GM12878 (cell line): Measurements from ENCODE around the gene MARK4.

Experiments
- ATF3 ChIP-seq: IDR thresholded peaks from 2 replicates; pipeline ENCODE4 v1.6.1; 2011; ENCODE audit warnings: low read depth, mild to moderate bottlenecking, low read length, moderate library complexity, borderline replicate concordance; ENCODE audit errors: extremely low read depth
- CTCF ChIP-seq, 3 experiments: IDR thresholded peaks in 2 of 3; conservative IDR thresholded peaks in 1 of 3; 2 replicates each; pipeline ENCODE4 v1.5.1; 2011; ENCODE audit warnings: low read depth in 3 of 3, low read length in 3 of 3, mild to moderate bottlenecking in 3 of 3, control low read depth in 2 of 3, moderate library complexity in 2 of 3, inconsistent platforms in 1 of 3, mixed read lengths in 1 of 3; ENCODE audit not compliant: control insufficient read depth in 2 of 3, insufficient read depth in 1 of 3; ENCODE audit errors: extremely low read depth in 1 of 3
- EGR1 ChIP-seq, 2 experiments: IDR thresholded peaks; 1 replicate in 1 of 2; 2 replicates in 1 of 2; pipeline ENCODE4 v1.6.1; 2011 to 2012; ENCODE audit warnings: low read depth in 2 of 2, low read length in 2 of 2, borderline replicate concordance in 1 of 2, mild to moderate bottlenecking in 1 of 2, moderate library complexity in 1 of 2
- NKRF ChIP-seq: fragments of 450-650 bp; conservative IDR thresholded peaks from 2 replicates; pipeline ENCODE4 v1.6.1; 2017; ENCODE audit warnings: mild to moderate bottlenecking, moderate library complexity
- PBX3 ChIP-seq: IDR thresholded peaks from 2 replicates; pipeline ENCODE4 v1.6.1; 2011; ENCODE audit warnings: mild to moderate bottlenecking, low read depth, low read length, moderate library complexity; ENCODE audit not compliant: insufficient replicate concordance
- SREBF2 ChIP-seq: IDR thresholded peaks from 2 replicates; pipeline ENCODE4 v1.6.1; 2012; ENCODE audit warnings: mild to moderate bottlenecking, low read length

GRCh38 chr19:45293682-45294081 is 42.6 kb downstream of the MARK4 start:
- TF ChIP-seq NKRF: no peak
- TF ChIP-seq EGR1 (IDR thresholded peaks at IDR 0.05; ENCODE audit: borderline replicate concordance in 1 of 2, low read depth in 2 of 2, low read length in 2 of 2): no peak
- TF ChIP-seq SREBF2: no peak
- no peak for TF ChIP-seq CTCF (IDR thresholded peaks at IDR 0.05 in 2 of 3, conservative IDR thresholded peaks at IDR 0.05 in 1 of 3; ENCODE audit: control insufficient read depth in 2 of 3, extremely low read depth in 1 of 3, insufficient read depth in 1 of 3, low read depth in 3 of 3, low read length in 3 of 3)
- no peak for TF ChIP-seq PBX3
- no peak for TF ChIP-seq ATF3
